ENCODE measurements around the gene OR1I1.

DNA sequence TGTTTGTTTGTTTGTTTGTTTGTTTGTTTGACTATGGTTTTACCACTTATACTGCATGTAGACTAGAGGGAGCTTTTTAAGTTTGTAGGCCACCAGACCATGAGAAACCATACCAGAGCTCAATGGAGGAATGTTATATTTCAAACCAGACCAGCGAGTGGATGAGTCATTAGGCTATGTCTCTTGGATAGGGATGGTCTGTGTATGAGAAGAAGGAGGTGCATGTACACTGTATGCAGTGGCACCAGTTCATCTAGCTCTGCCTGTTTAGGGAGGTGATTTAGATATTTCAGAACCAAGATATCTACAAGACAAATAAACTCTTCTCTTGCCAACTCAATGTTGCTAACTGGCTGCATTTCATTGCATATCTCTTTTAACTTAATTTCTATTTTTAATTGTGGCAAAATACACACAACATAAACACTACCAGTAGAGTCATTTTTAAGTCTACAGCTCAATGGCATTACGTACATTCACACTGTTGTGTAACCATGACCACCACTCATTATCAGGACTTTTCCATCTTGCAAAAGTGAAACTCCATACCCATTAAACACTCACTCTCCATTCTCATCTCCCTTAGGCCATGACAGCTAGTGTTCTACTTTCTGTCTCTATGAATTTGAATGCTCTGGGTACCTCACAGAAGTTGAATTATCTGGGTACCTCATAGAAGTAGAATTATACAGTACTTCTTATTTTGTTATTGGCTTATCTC is 54.4 kb downstream of the OR1I1 start:
- TF ChIP-seq, protein P1, sequence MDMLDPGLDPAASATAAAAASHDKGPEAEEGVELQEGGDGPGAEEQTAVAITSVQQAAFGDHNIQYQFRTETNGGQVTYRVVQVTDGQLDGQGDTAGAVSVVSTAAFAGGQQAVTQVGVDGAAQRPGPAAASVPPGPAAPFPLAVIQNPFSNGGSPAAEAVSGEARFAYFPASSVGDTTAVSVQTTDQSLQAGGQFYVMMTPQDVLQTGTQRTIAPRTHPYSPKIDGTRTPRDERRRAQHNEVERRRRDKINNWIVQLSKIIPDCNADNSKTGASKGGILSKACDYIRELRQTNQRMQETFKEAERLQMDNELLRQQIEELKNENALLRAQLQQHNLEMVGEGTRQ (CRISPR knock-in tag; IDR thresholded peaks at IDR 0.05) = no peak
- TF ChIP-seq, protein P2, sequence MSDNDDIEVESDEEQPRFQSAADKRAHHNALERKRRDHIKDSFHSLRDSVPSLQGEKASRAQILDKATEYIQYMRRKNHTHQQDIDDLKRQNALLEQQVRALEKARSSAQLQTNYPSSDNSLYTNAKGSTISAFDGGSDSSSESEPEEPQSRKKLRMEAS (CRISPR knock-in tag; IDR thresholded peaks at IDR 0.05) = no peak
- TF ChIP-seq NR3C1 (CRISPR knock-in tag; conservative IDR thresholded peaks at IDR 0.05; ENCODE audit: low read depth) (no peak), MXD4 (CRISPR knock-in tag; IDR thresholded peaks at IDR 0.05; ENCODE audit: borderline replicate concordance) (no peak), ZNF219 (CRISPR knock-in tag; IDR thresholded peaks at IDR 0.05; ENCODE audit: borderline replicate concordance) (no peak), MYBL2 (CRISPR knock-in tag; IDR thresholded peaks at IDR 0.05) (no peak), CBFB (CRISPR knock-in tag; IDR thresholded peaks at IDR 0.05; ENCODE audit: low read depth) (no peak), JUN (CRISPR knock-in tag; IDR thresholded peaks at IDR 0.05) (no peak), ZNF121 (CRISPR knock-in tag; IDR thresholded peaks at IDR 0.05) (no peak)
- TF ChIP-seq, protein P3, sequence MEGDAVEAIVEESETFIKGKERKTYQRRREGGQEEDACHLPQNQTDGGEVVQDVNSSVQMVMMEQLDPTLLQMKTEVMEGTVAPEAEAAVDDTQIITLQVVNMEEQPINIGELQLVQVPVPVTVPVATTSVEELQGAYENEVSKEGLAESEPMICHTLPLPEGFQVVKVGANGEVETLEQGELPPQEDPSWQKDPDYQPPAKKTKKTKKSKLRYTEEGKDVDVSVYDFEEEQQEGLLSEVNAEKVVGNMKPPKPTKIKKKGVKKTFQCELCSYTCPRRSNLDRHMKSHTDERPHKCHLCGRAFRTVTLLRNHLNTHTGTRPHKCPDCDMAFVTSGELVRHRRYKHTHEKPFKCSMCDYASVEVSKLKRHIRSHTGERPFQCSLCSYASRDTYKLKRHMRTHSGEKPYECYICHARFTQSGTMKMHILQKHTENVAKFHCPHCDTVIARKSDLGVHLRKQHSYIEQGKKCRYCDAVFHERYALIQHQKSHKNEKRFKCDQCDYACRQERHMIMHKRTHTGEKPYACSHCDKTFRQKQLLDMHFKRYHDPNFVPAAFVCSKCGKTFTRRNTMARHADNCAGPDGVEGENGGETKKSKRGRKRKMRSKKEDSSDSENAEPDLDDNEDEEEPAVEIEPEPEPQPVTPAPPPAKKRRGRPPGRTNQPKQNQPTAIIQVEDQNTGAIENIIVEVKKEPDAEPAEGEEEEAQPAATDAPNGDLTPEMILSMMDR (IDR thresholded peaks at IDR 0.05) = no peak
- TF ChIP-seq, protein P4, sequence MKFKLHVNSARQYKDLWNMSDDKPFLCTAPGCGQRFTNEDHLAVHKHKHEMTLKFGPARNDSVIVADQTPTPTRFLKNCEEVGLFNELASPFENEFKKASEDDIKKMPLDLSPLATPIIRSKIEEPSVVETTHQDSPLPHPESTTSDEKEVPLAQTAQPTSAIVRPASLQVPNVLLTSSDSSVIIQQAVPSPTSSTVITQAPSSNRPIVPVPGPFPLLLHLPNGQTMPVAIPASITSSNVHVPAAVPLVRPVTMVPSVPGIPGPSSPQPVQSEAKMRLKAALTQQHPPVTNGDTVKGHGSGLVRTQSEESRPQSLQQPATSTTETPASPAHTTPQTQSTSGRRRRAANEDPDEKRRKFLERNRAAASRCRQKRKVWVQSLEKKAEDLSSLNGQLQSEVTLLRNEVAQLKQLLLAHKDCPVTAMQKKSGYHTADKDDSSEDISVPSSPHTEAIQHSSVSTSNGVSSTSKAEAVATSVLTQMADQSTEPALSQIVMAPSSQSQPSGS (CRISPR knock-in tag; IDR thresholded peaks at IDR 0.05; ENCODE audit: borderline replicate concordance, low read depth) = no peak
- TF ChIP-seq, protein P5, sequence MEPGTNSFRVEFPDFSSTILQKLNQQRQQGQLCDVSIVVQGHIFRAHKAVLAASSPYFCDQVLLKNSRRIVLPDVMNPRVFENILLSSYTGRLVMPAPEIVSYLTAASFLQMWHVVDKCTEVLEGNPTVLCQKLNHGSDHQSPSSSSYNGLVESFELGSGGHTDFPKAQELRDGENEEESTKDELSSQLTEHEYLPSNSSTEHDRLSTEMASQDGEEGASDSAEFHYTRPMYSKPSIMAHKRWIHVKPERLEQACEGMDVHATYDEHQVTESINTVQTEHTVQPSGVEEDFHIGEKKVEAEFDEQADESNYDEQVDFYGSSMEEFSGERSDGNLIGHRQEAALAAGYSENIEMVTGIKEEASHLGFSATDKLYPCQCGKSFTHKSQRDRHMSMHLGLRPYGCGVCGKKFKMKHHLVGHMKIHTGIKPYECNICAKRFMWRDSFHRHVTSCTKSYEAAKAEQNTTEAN (CRISPR knock-in tag; IDR thresholded peaks at IDR 0.05) = no peak
- TF ChIP-seq, protein P6, sequence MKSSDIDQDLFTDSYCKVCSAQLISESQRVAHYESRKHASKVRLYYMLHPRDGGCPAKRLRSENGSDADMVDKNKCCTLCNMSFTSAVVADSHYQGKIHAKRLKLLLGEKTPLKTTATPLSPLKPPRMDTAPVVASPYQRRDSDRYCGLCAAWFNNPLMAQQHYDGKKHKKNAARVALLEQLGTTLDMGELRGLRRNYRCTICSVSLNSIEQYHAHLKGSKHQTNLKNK (CRISPR knock-in tag; IDR thresholded peaks at IDR 0.05) = no peak
